IMR-90 (cell line): ENCODE results near the gene URM1. TPM values are rescaled to one million over a fixed set of nuclear protein-coding genes. Genes with fewer than 3 reads are reported as not detected.

ENCODE experiments used
- ATAC-seq: fragments of 200-7000 bp; cut with Tn5 transposase; 2 replicates; pipeline ENCODE4 v1.9.1; 2020; ENCODE audit warnings: low read depth, mild to moderate bottlenecking, moderate library complexity
- BruUV-seq: library from RNA; stranded (reverse); fragments of 400-500 nt; replicated peaks from 2 replicates; lab custom pipeline; 2021; lab: Mats Ljungman, UMichigan
- CTCF ChIA-PET: fragments of 300-600 bp; formaldehyde crosslinking; extraction: SDS; loops from one replicate; lab custom pipeline; 2021; ENCODE audit warnings: antibody characterized with exemption; lab: Yijun Ruan, JAX
- POLR2A ChIA-PET: fragments of 300-600 bp; sonication (Branson Sonifier 250); formaldehyde crosslinking; loops from one replicate; lab custom pipeline; 2022; ENCODE audit warnings: antibody characterized with exemption; ENCODE audit not compliant: unreplicated experiment; lab: Charles Lee
- DNase-seq: peaks from one replicate; pipeline ENCODE4 v3.0.0; 2013
- H2AFZ ChIP-seq: replicated peaks from 2 replicates; pipeline ENCODE3; 2013; ENCODE audit warnings: low read length, mild to moderate bottlenecking; ENCODE audit not compliant: poor library complexity
- H2AK5ac ChIP-seq: 2 replicates; pipeline ENCODE4 v1.6.1; 2013; ENCODE audit warnings: low read depth, low read length, inconsistent platforms
- H2AK9ac ChIP-seq: replicated peaks from 2 replicates; pipeline ENCODE3; 2013; ENCODE audit warnings: mild to moderate bottlenecking, low read depth, low read length, moderate library complexity; ENCODE audit not compliant: poor library complexity
- H2BK120ac ChIP-seq: 2 replicates; pipeline ENCODE4 v1.6.1; 2013; ENCODE audit warnings: low read depth, low read length, inconsistent platforms
- H2BK15ac ChIP-seq: 3 replicates; pipeline ENCODE4 v1.6.1; 2013; ENCODE audit warnings: low read depth, low read length, inconsistent platforms
- H2BK20ac ChIP-seq: 2 replicates; pipeline ENCODE4 v1.6.1; 2013; ENCODE audit warnings: low read depth, mild to moderate bottlenecking, inconsistent platforms, low read length, moderate library complexity
- H2BK5ac ChIP-seq: 2 replicates; pipeline ENCODE4 v1.6.1; 2013; ENCODE audit warnings: mild to moderate bottlenecking, low read depth, low read length, inconsistent platforms; ENCODE audit not compliant: poor library complexity, severe bottlenecking
- H3K14ac ChIP-seq: replicated peaks from 2 replicates; pipeline ENCODE4 v1.6.1; 2013; ENCODE audit warnings: low read depth, low read length, inconsistent platforms
- H3K18ac ChIP-seq: 2 replicates; pipeline ENCODE4 v1.6.1; 2013; ENCODE audit warnings: low read depth, low read length, control low read depth
- H3K23ac ChIP-seq: 2 replicates; pipeline ENCODE4 v1.6.1; 2013; ENCODE audit warnings: low read depth, low read length, inconsistent platforms
- H3K27ac ChIP-seq: 2 replicates; pipeline ENCODE4 v1.5.1; 2013; ENCODE audit warnings: mild to moderate bottlenecking, control low read depth, low read length; ENCODE audit not compliant: insufficient read depth
- H3K27me3 ChIP-seq: 2 replicates; pipeline ENCODE4 v1.6.1; 2013; ENCODE audit warnings: low read length; ENCODE audit not compliant: control insufficient read depth, insufficient read depth
- H3K36me3 ChIP-seq: 2 replicates; pipeline ENCODE4 v1.6.1; 2013; ENCODE audit warnings: low read length, mixed read lengths; ENCODE audit not compliant: control insufficient read depth, insufficient read depth
- H3K4ac ChIP-seq: 2 replicates; pipeline ENCODE4 v1.6.1; 2013; ENCODE audit warnings: low read depth, low read length, inconsistent platforms
- H3K4me1 ChIP-seq: 2 replicates; pipeline ENCODE4 v1.6.1; 2013; ENCODE audit warnings: low read length, mixed read lengths; ENCODE audit not compliant: control insufficient read depth, insufficient read depth
- H3K4me2 ChIP-seq: 2 replicates; pipeline ENCODE4 v1.6.1; 2013; ENCODE audit warnings: low read depth, mild to moderate bottlenecking, control low read depth, low read length, moderate library complexity
- H3K4me3 ChIP-seq: 2 replicates; pipeline ENCODE4 v1.5.1; 2013; ENCODE audit warnings: low read depth, mild to moderate bottlenecking, control low read depth, low read length, moderate library complexity; ENCODE audit not compliant: insufficient read depth
- H3K56ac ChIP-seq: 2 replicates; pipeline ENCODE4 v1.6.1; 2013; ENCODE audit warnings: low read length, inconsistent platforms; ENCODE audit not compliant: insufficient read depth; ENCODE audit errors: extremely low read depth
- H3K79me1 ChIP-seq, 2 experiments: 2 replicates each; pipeline ENCODE4 v1.6.1; 2013; ENCODE audit warnings: low read length in 2 of 2, inconsistent platforms in 1 of 2, low read depth in 1 of 2
- H3K9ac ChIP-seq: 2 replicates; pipeline ENCODE4 v1.6.1; 2013; ENCODE audit warnings: low read depth, low read length, control low read depth
- H3K9me1 ChIP-seq: 2 replicates; pipeline ENCODE4 v1.6.1; 2013; ENCODE audit warnings: low read length, inconsistent platforms; ENCODE audit not compliant: insufficient read depth
- H3K9me3 ChIP-seq: 2 replicates; pipeline ENCODE4 v1.6.1; 2013; ENCODE audit warnings: low read length; ENCODE audit not compliant: control insufficient read depth, insufficient read depth
- H4K20me1 ChIP-seq: 2 replicates; pipeline ENCODE4 v1.6.1; 2013; ENCODE audit warnings: low read length, inconsistent platforms; ENCODE audit not compliant: insufficient read depth
- H4K5ac ChIP-seq: 2 replicates; pipeline ENCODE4 v1.6.1; 2013; ENCODE audit warnings: mild to moderate bottlenecking, low read depth, low read length, control low read depth
- H4K8ac ChIP-seq, 2 experiments: 2 replicates each; pipeline ENCODE4 v1.6.1; 2013; ENCODE audit warnings: low read depth in 2 of 2, low read length in 2 of 2, control low read depth in 1 of 2, inconsistent platforms in 1 of 2
- H4K91ac ChIP-seq: 2 replicates; pipeline ENCODE4 v1.6.1; 2013; ENCODE audit warnings: low read depth, low read length, inconsistent platforms; ENCODE audit not compliant: insufficient read depth
- CTCF ChIP-seq: conservative IDR thresholded peaks from 2 replicates; pipeline ENCODE4 v1.5.1; 2012; ENCODE audit warnings: mild to moderate bottlenecking, low read depth, low read length, improper control_type of control experiment
- ELK1 ChIP-seq: fragments of 150-350 bp; IDR thresholded peaks from 2 replicates; pipeline ENCODE4 v1.6.1; 2016; ENCODE audit warnings: low read depth, mild to moderate bottlenecking, low read length, moderate library complexity, borderline replicate concordance
- FOS ChIP-seq: fragments of 150-350 bp; IDR thresholded peaks from 2 replicates; pipeline ENCODE4 v1.6.1; 2016; ENCODE audit warnings: low read depth, low read length
- MXI1 ChIP-seq: IDR thresholded peaks from 2 replicates; pipeline ENCODE4 v1.6.1; 2012; ENCODE audit warnings: low read depth, mild to moderate bottlenecking, low read length, moderate library complexity, borderline replicate concordance
- RAD21 ChIP-seq: IDR thresholded peaks from 2 replicates; pipeline ENCODE4 v1.6.1; 2012; ENCODE audit warnings: low read length, improper control_type of control experiment
- SMC3 ChIP-seq: fragments of 150-350 bp; IDR thresholded peaks from 2 replicates; pipeline ENCODE4 v1.6.1; 2016; ENCODE audit warnings: low read depth, mild to moderate bottlenecking, antibody characterized with exemption, low read length, moderate library complexity
- WGBS, 2 experiments: methylation state at CpG; one replicate each; pipeline versions ENCODE4 v1.1.5 to v1.1.7; 2013; ENCODE audit warnings: missing lambda C conversion rate in 2 of 2; ENCODE audit not compliant: insufficient read length in 1 of 2; ENCODE audit errors: extremely low coverage in 2 of 2; 5-methylcytosine and 5-hydroxymethylcytosine counted together
- dilution Hi-C: fragments of 300-500 bp; cut with HindIII; formaldehyde crosslinking; loops from one replicate; pipeline ENCODE4 v1.14.3; 2018; ENCODE audit warnings: low sequenced_read_pairs; ENCODE audit not compliant: unreplicated experiment
- in situ Hi-C: fragments of 300-500 bp; cut with MboI; formaldehyde crosslinking; loops from 3 replicates; pipeline ENCODE4 v1.14.3; 2019; ENCODE audit warnings: low sequenced_read_pairs, inconsistent platforms, mixed read lengths
- intact Hi-C: fragments of 100-400 bp; cut with micrococcal nuclease; formaldehyde crosslinking; loops from 2 replicates; pipeline ENCODE4 v1.10.0; 2022
- polyA plus RNA-seq, 3 experiments: library from polyadenylated mRNA; depleted of rRNA; stranded (reverse); fragments of >200 nt; gene quantifications; 2 replicates each; pipeline ENCODE4 v1.2.3, GENCODE V29; 2012; ENCODE audit warnings: low replicate concordance in 1 of 3
- total RNA-seq: library from RNA; depleted of rRNA; stranded (reverse); fragments of >200 nt; gene quantifications from 2 replicates; pipeline ENCODE4 v1.2.3, GENCODE V29; 2012

The URM1 gene
- total and polyA plus RNA-seq, 2 of the 4 experiments (the other 2 are of a cell fraction), result 33.2 to 66.9 TPM

- H4K20me1 ChIP-seq, result peaks cover 3% of the 10 kb centered on the region; the same call in 1 of the 2 replicates
- H3K9me1 ChIP-seq, result peaks cover 12% of the 10 kb centered on the region
- H2AK9ac ChIP-seq, result peak overlapping the region; percentile 87
- H3K4me3 ChIP-seq, result peak overlapping the region; percentile 94
- CTCF ChIA-PET, result interaction anchor here (0.6 to 1.3 kb wide), 12 partner anchors 14 to 63 kb away, joined by 3 to 7 read pairs (median 3); no protein-coding TSS in a partner anchor
- H3K9me3 ChIP-seq, result no peaks in the 10 kb centered on the region
- intact Hi-C loops, result loop anchor here (1.0 kb wide), 1 partner anchor 46 kb away; no protein-coding TSS in a partner anchor
- in situ Hi-C loops, result no loop called here
- peaks cover 4% of the 10 kb centered on the region; the same call in 1 of the 2 replicates for H3K4me1 ChIP-seq
- no peak for TF ChIP-seq MXI1
- peak; percentile 60 for TF ChIP-seq RAD21
- TF ChIP-seq ELK1, result no peak
- no peak for TF ChIP-seq FOS
- peak; percentile 65 for TF ChIP-seq CTCF
- peak; percentile 61 for TF ChIP-seq SMC3
- ATAC-seq (peak; percentile 53), DNase-seq (peak; percentile 59)
- H3K4me2 ChIP-seq, result peak overlapping the region; percentile 84
- dilution Hi-C loops, result no loop called here
- H2BK5ac ChIP-seq, result no peak overlapping the region
- H4K8ac ChIP-seq, result peak overlapping the region in 1 of 2 experiments; percentile 56; a peak in 1 of 4 replicates
- no peak overlapping the region for H4K5ac ChIP-seq
- no peak overlapping the region for H2BK15ac ChIP-seq
- H4K91ac ChIP-seq, result peak overlapping the region; percentile 49; the same call in 1 of the 2 replicates
- H3K79me1 ChIP-seq, result peaks cover 0 to 29% of the 10 kb centered on the region in 2 experiments; a peak in 3 of 4 replicates
- H2BK20ac ChIP-seq, result no peak overlapping the region
- H3K18ac ChIP-seq, result no peak overlapping the region
- peak overlapping the region; percentile 58 for H3K4ac ChIP-seq
- H3K27ac ChIP-seq, result no peak overlapping the region
- peak overlapping the region; percentile 72 for H3K14ac ChIP-seq
- H3K36me3 ChIP-seq, result peaks cover 17% of the 10 kb centered on the region
- H2AK5ac ChIP-seq, result peak overlapping the region; percentile 51
- peak overlapping the region; percentile 8; the same call in 1 of the 2 replicates for H2BK120ac ChIP-seq
- H2AFZ ChIP-seq, result peak overlapping the region; percentile 95
- no peaks in the 10 kb centered on the region for H3K27me3 ChIP-seq
- peak overlapping the region; percentile 53 for H3K23ac ChIP-seq
- peak overlapping the region; percentile 55; the same call in 1 of the 2 replicates for H3K9ac ChIP-seq
- 0 out of 2 replicates have a peak overlapping the region, but pooled peaks have one; percentile 34 for H3K56ac ChIP-seq
- WGBS, 2 experiments, result 10% methylated on average over 2 of the region's 13 CpGs; no CpG with 5 or more reads in 1 of the 2 experiments
- POLR2A ChIA-PET, result no interaction called here
- BruUV-seq, result no TSS peak
Measured at GRCh38 chr9:128341435-128341849, 29.7 kb upstream of the URM1 start.
